ENCODE measurements around the gene FIS1. TPM values are rescaled to one million over a fixed set of nuclear protein-coding genes. Genes with fewer than 3 reads are reported as not detected.

The FIS1 gene
- total and polyA plus RNA-seq, 3 experiments from 2014 or later = 137 to 206 (median 139) TPM

DNA sequence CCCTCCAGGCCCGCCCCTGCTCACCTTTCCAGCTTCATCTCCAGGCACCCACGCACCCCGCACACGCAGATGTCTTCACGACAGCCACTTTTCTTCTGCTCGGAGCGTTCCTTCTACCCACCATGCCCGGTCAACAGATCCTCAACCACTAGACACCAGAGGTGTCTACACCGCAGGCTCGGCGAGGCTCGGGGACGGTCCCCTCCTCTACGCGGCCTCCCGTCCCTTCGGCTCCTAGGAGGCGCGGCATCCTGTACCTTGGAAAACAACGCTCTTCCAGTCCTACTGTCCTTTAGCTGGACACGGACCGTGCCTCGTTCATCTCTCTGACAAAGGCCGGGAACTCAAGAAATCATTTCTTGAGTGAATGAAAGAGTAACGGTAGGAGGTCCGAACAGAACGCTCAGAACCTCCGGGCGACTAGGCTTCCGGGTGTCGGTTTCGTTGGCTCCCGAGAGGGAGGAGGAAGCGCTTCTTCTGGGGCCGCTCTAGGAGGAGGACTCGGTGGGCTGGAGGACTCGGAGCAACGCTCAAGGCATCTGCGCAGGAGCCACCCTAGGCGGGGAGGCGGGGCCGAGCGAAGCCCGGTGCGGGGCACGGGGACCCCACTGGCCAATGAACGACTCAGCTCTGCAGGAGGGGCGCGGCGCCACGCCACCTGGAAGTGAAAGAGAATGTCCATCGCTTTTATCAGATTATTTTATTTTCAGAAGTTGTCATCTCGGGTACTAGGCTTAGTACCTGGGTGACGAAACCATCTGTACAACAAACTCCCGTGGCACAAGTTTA is 7.2 kb upstream of the FIS1 start:
- peak; percentile 97 to 99 (median 98) for DNase-seq
- Histone ChIP-seq H3K4me3 (ENCODE audit: low read length) (peak overlapping the region; percentile 100), H3K27me3 (ENCODE audit: insufficient read depth, low read length, poor library complexity, severe bottlenecking) (no peaks in the 10 kb centered on the region), H3K4me1 (ENCODE audit: insufficient read depth, low read length) (peaks cover 16% of the 10 kb centered on the region), H3K9me3 (ENCODE audit: low read length) (no peaks in the 10 kb centered on the region), H3K36me3 (ENCODE audit: insufficient read depth, low read length) (no peaks in the 10 kb centered on the region), H3K27ac (ENCODE audit: low read depth, low read length) (peak overlapping the region; percentile 80)
- POLR2A ChIA-PET = interaction anchor here (1.6 to 2.4 kb wide), 2 partner anchors 8 to 34 kb away, joined by 12 to 13 read pairs; partner anchors contain the start of genes FIS1 and ZNHIT1
- H3K4me3 Mint-ChIP-seq = peak overlapping the region; percentile 95 to 100 (median 99)
- H3K9me3 Mint-ChIP-seq = no peaks in the 10 kb centered on the region
- H3K27me3 Mint-ChIP-seq = peaks cover 3 to 8% of the 10 kb centered on the region in 2 donors
- peaks cover 5 to 31% (median 8%) of the 10 kb centered on the region in 3 donors for H3K36me3 Mint-ChIP-seq
- CTCF ChIA-PET = interaction anchor here (1.1 to 5.0 kb wide), 5 partner anchors 8 to 108 kb away, joined by 3 to 25 read pairs (median 8); partner anchors contain the start of genes FIS1, PLOD3 and ZNHIT1
- H3K27ac Mint-ChIP-seq = peak overlapping the region; percentile 88 to 100 (median 98)
- H3K4me1 Mint-ChIP-seq = peaks cover 26 to 40% (median 35%) of the 10 kb centered on the region in 3 donors

- CTCF ChIA-PET = interaction anchor here (1.5 to 2.3 kb wide), 2 partner anchors 32 to 33 kb away, joined by 5 to 8 read pairs; partner anchors contain the start of genes PLOD3 and ZNHIT1
- Histone ChIP-seq H3K27ac (ENCODE audit: low read depth, low read length) (no peak overlapping the region), H3K9me3 (ENCODE audit: low read length) (no peaks in the 10 kb centered on the region), H3K36me3 (ENCODE audit: insufficient read depth, low read length) (no peaks in the 10 kb centered on the region), H3K4me1 (ENCODE audit: insufficient read depth, low read length) (peaks cover 24% of the 10 kb centered on the region), H3K4me3 (ENCODE audit: low read length) (no peak overlapping the region), H3K27me3 (ENCODE audit: insufficient read depth, low read length, poor library complexity, severe bottlenecking) (no peaks in the 10 kb centered on the region)
- H3K27me3 Mint-ChIP-seq = peaks cover 0 to 3% of the 10 kb centered on the region in 2 donors
- no peaks in the 10 kb centered on the region for H3K9me3 Mint-ChIP-seq
- peaks cover 5 to 39% (median 8%) of the 10 kb centered on the region in 3 donors for H3K36me3 Mint-ChIP-seq
- H3K4me1 Mint-ChIP-seq = peaks cover 30 to 50% (median 42%) of the 10 kb centered on the region in 3 donors
- DNase-seq = no peak
- H3K4me3 Mint-ChIP-seq = peak overlapping the region; percentile 43 to 100 (median 99)
- POLR2A ChIA-PET = no interaction called here
- peak overlapping the region in 6 of 8 donors; percentile 1 to 90 (median 46) for H3K27ac Mint-ChIP-seq
Observed at GRCh38 chr7:101250324-101250723, 5.4 kb upstream of the FIS1 start.

DNA sequence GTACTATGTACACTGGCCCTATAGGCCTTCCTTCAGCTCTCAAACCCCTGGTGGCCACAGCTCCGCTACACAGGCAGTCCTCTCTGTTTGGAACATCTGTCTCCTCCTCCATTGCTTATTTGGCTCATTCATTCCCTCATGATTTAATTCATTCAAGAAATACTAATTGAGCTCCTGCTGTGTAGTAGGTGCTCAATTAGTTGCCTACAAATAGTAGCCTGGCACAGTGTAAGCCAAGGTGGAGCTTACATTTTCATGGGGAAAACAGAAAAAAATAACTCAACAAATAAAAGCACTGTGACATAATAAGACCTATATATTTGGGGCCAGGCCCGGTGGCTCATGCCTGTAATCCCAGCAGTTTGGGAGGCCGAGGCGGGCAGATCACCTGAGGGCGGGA is 3.4 kb upstream of the FIS1 start:
- Mint-ChIP-seq H3K9me3 (no peaks in the 10 kb centered on the region), H3K4me1 (peaks cover 46 to 71% (median 60%) of the 10 kb centered on the region in 3 donors), H3K27me3 (peaks cover 0 to 3% of the 10 kb centered on the region in 2 donors), H3K4me3 (peak overlapping the region in 1 of 7 donors; percentile 72), H3K27ac (peak overlapping the region in 3 of 8 donors; percentile 70 to 76 (median 75)), H3K36me3 (peaks cover 5 to 52% (median 8%) of the 10 kb centered on the region in 3 donors)
- Histone ChIP-seq H3K4me3 (ENCODE audit: low read length) (no peak overlapping the region), H3K9me3 (ENCODE audit: low read length) (no peaks in the 10 kb centered on the region), H3K4me1 (ENCODE audit: insufficient read depth, low read length) (peaks cover 36% of the 10 kb centered on the region), H3K27ac (ENCODE audit: low read depth, low read length) (no peak overlapping the region), H3K27me3 (ENCODE audit: insufficient read depth, low read length, poor library complexity, severe bottlenecking) (no peaks in the 10 kb centered on the region), H3K36me3 (ENCODE audit: insufficient read depth, low read length) (no peaks in the 10 kb centered on the region)
- POLR2A ChIA-PET = no interaction called here
- CTCF ChIA-PET = no interaction called here
- no peak for DNase-seq

- POLR2A ChIA-PET = interaction anchor here (0.9 to 2.5 kb wide), 3 partner anchors 8 to 80 kb away, joined by 4 to 28 read pairs (median 13); partner anchors contain the start of genes PLOD3, VGF and ZNHIT1
- peaks cover 6% of the 10 kb centered on the region for H3K36me3 ChIP-seq (ENCODE audit: insufficient read depth, low read length)
- H3K4me3 ChIP-seq (ENCODE audit: low read length) = peak overlapping the region; percentile 95
- peaks cover 0 to 3% of the 10 kb centered on the region in 2 donors for H3K27me3 Mint-ChIP-seq
- no peaks in the 10 kb centered on the region for H3K27me3 ChIP-seq (ENCODE audit: insufficient read depth, low read length, poor library complexity, severe bottlenecking)
- peaks cover 27% of the 10 kb centered on the region for H3K4me1 ChIP-seq (ENCODE audit: insufficient read depth, low read length)
- H3K36me3 Mint-ChIP-seq = peaks cover 0 to 49% (median 4%) of the 10 kb centered on the region in 3 donors
- no peaks in the 10 kb centered on the region for H3K9me3 ChIP-seq (ENCODE audit: low read length)
- H3K4me3 Mint-ChIP-seq = peak overlapping the region; percentile 97 to 99 (median 98)
- H3K9me3 Mint-ChIP-seq = no peaks in the 10 kb centered on the region
- H3K27ac ChIP-seq (ENCODE audit: low read depth, low read length) = peak overlapping the region; percentile 91
- H3K27ac Mint-ChIP-seq = peak overlapping the region; percentile 93 to 99 (median 97)
- DNase-seq = no peak
- H3K4me1 Mint-ChIP-seq = peaks cover 33 to 63% (median 44%) of the 10 kb centered on the region in 3 donors
- CTCF ChIA-PET = interaction anchor here (1.9 to 4.0 kb wide), 6 partner anchors 8 to 101 kb away, joined by 9 to 69 read pairs (median 21); partner anchors contain the start of genes PLOD3 and ZNHIT1
Observed at GRCh38 chr7:101245147-101245668, 327 bp upstream of the FIS1 start.

DNA sequence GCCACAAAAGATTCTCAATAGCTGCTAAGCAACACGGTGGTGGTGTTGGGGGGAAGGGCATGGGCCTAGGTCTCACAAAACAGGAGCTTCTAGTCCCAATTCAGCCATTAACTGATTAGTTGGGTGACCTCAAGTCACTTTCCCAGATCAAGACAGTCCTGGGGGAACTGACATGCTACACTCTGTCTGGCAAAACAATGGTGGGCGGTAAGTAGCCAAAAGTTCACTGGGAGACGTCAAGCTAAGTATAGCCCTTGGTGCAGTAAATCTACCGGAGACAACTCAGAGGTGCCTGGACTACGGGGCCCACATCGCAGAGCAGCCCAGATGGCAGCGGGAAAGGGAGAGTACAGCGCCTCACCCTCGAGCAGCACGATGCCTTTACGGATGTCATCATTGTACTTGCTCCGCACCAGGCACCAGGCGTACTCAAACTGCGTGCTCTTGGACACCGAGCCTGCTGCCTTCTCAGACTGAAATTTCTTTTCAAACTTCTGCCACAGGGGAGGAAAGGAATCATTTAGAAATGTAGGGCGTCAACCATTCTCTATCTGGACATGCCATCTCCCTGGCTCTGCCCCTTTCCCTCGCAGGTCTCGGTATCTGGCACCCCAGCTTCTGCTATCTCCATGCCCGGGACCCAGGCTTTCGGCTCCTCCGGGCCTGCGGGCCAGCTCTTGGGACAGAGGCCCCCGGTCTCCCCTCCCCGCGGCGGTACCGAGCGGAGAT is 1.1 kb downstream of the FIS1 start:
- ChIA-PET POLR2A (interaction anchor here (0.5 to 2.5 kb wide), 5 partner anchors 9 to 777 kb away, joined by 3 to 28 read pairs (median 4); partner anchors contain the start of genes PLOD3 and ZNHIT1), CTCF (interaction anchor here (0.7 to 4.0 kb wide), 18 partner anchors 9 to 368 kb away, joined by 3 to 69 read pairs (median 7); partner anchors contain the start of genes PLOD3, SRRT, VGF and ZNHIT1)
- Mint-ChIP-seq H3K4me3 (peak overlapping the region; percentile 97 to 99 (median 98)), H3K4me1 (peaks cover 30 to 58% (median 40%) of the 10 kb centered on the region in 3 donors), H3K36me3 (peaks cover 0 to 56% (median 4%) of the 10 kb centered on the region in 3 donors), H3K27ac (peak overlapping the region; percentile 93 to 99 (median 97)), H3K27me3 (peaks cover 0 to 2% of the 10 kb centered on the region in 2 donors), H3K9me3 (no peaks in the 10 kb centered on the region)
- H3K27ac ChIP-seq (ENCODE audit: low read depth, low read length) = peak overlapping the region; percentile 91
- H3K27me3 ChIP-seq (ENCODE audit: insufficient read depth, low read length, poor library complexity, severe bottlenecking) = no peaks in the 10 kb centered on the region
- peaks cover 27% of the 10 kb centered on the region for H3K4me1 ChIP-seq (ENCODE audit: insufficient read depth, low read length)
- H3K36me3 ChIP-seq (ENCODE audit: insufficient read depth, low read length) = peaks cover 14% of the 10 kb centered on the region
- peak overlapping the region; percentile 95 for H3K4me3 ChIP-seq (ENCODE audit: low read length)
- no peaks in the 10 kb centered on the region for H3K9me3 ChIP-seq (ENCODE audit: low read length)
- peak in 1 of 5 donors; percentile 6 for DNase-seq

- Histone ChIP-seq H3K4me3 (ENCODE audit: low read length) (no peak overlapping the region), H3K27ac (ENCODE audit: low read depth, low read length) (no peak overlapping the region), H3K4me1 (ENCODE audit: insufficient read depth, low read length) (peaks cover 27% of the 10 kb centered on the region), H3K9me3 (ENCODE audit: low read length) (no peaks in the 10 kb centered on the region), H3K36me3 (ENCODE audit: insufficient read depth, low read length) (peaks cover 20% of the 10 kb centered on the region), H3K27me3 (ENCODE audit: insufficient read depth, low read length, poor library complexity, severe bottlenecking) (no peaks in the 10 kb centered on the region)
- no peaks in the 10 kb centered on the region for H3K9me3 Mint-ChIP-seq
- no peaks in the 10 kb centered on the region for H3K27me3 Mint-ChIP-seq
- peaks cover 0 to 57% (median 0%) of the 10 kb centered on the region in 3 donors for H3K36me3 Mint-ChIP-seq
- H3K4me3 Mint-ChIP-seq = no peak overlapping the region
- POLR2A ChIA-PET = no interaction called here
- CTCF ChIA-PET = interaction anchor here (0.7 kb wide), 1 partner anchor 41 kb away, joined by 5 read pairs; no protein-coding TSS in a partner anchor
- DNase-seq = no peak
- peaks cover 24 to 44% (median 35%) of the 10 kb centered on the region in 3 donors for H3K4me1 Mint-ChIP-seq
- no peak overlapping the region for H3K27ac Mint-ChIP-seq
Observed at GRCh38 chr7:101241443-101242349, 3.2 kb downstream of the FIS1 start.

GRCh38 chr7:101241015-101241363 is 3.9 kb downstream of the FIS1 start:
- no peaks in the 10 kb centered on the region for H3K9me3 Mint-ChIP-seq
- Histone ChIP-seq H3K36me3 (ENCODE audit: insufficient read depth, low read length) (peaks cover 20% of the 10 kb centered on the region), H3K4me1 (ENCODE audit: insufficient read depth, low read length) (peaks cover 25% of the 10 kb centered on the region), H3K27ac (ENCODE audit: low read depth, low read length) (peak overlapping the region; percentile 47), H3K4me3 (ENCODE audit: low read length) (no peak overlapping the region), H3K9me3 (ENCODE audit: low read length) (no peaks in the 10 kb centered on the region), H3K27me3 (ENCODE audit: insufficient read depth, low read length, poor library complexity, severe bottlenecking) (no peaks in the 10 kb centered on the region)
- no peak for DNase-seq
- no peak overlapping the region for H3K4me3 Mint-ChIP-seq
- ChIA-PET POLR2A (no interaction called here), CTCF (no interaction called here)
- peaks cover 0 to 61% (median 0%) of the 10 kb centered on the region in 3 donors for H3K36me3 Mint-ChIP-seq
- peaks cover 24 to 42% (median 35%) of the 10 kb centered on the region in 3 donors for H3K4me1 Mint-ChIP-seq
- peak overlapping the region in 2 of 8 donors; percentile 36 to 83 for H3K27ac Mint-ChIP-seq
- no peaks in the 10 kb centered on the region for H3K27me3 Mint-ChIP-seq
